Activated CD8-positive, alpha-beta memory T cell treated with anti-CD3 and anti-CD28 coated beads for 48 hours (primary cell): ENCODE measurements around the gene STAG1.
"Not testable (repeated sequence)": the region's sequence is repeated elsewhere in the genome, so short reads cannot be mapped to it uniquely, and the experiment has no call there.

Experiments used
- DNase-seq, 3 experiments: peaks; one replicate each; pipeline ENCODE4 v3.0.0-alpha.2; 2020; ENCODE audit warnings: low read depth in 2 of 3, low spot score in 2 of 3

Gene STAG1

GRCh38 chr3:136749091-136749490 lies 3.1 kb downstream of the STAG1 start:
- DNase-seq = no peak

- DNase-seq = no peak
Measured at GRCh38 chr3:136745916-136746315, 6.3 kb downstream of the STAG1 start.

- DNase-seq = no peak
Measured at GRCh38 chr3:136741063-136741462, 11.1 kb downstream of the STAG1 start.

DNA sequence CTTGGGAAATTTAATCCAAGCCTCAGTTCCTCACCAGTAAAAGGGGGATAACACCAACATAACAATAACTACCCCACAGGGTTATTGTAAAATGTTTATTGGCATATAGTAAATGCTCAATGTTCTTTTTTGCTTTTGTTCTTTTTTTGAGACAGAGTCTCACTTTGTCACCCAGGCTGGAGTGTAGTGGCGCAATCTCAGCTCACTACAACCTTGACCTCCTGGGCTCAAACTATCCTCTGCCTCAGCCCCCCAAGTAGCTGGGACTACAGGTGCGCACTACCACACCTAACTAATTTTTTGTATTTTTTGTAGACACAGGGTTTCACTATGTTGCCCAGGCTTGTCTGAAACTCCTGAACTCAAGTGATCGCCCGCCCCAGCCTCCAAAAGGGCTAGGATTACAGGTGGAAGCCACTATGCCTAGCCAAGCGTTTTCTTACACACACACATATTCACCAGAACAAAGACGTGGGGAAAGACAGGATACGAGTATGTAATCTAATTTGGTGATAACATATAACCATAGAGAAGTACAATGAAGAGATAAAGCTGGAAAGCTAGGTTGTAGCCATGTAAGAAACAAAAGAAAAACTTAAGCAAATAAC lies 11.7 kb downstream of the STAG1 start:
- DNase-seq = no peak

- DNase-seq = not testable (repeated sequence)
Measured at GRCh38 chr3:136736950-136737349, 15.2 kb downstream of the STAG1 start.

DNA sequence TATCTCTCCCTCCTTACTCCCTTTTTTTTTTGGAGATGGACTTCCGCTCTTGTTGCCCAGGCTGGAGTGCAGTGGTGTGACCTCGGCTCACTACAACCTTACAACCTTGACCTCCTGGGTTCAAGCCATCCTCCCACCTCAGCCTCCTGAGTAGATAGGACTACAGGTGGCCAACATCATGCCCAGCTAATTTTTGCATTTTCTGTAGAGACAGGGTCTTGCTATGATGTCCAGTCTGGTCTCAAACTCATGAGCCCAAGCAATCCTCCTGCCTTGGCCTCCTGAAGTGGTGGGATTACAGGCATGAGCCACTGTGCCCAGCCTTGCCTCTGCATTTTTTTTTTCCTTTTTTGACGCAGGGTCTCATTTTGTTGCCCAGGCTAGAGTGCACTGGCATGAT lies 17.1 kb downstream of the STAG1 start:
- no peak for DNase-seq

DNA sequence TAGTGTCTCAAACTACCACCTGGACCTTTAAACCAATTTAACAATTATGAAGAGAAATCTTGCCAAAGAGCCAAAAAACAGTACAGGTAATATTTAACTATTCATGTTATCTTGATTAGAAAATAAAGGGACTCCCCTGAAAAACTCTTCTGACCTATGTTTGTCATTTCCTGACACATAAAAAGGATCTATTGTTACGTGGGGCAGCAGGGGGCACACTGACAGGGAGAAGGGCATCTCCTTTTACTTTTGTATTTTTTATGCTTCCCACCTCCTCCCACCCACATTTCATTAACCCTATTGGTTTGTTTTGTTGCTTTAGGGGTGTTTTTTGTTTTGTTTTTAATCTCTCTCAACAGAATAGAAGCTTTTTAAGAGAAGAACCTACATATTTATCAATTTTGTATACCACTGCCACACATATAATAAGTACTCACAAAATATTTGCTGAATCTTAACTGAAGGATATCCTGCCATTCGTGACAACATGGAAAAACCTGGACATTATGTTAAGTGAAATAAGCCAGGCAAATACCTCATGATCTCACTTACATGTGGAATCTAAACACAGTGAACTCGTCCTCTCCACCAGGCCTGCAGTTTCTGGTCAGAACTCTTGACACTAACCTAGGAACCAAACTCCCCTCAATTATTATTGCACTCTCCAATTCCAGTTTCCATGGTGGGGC lies 17.7 kb downstream of the STAG1 start:
- no peak for DNase-seq

DNA sequence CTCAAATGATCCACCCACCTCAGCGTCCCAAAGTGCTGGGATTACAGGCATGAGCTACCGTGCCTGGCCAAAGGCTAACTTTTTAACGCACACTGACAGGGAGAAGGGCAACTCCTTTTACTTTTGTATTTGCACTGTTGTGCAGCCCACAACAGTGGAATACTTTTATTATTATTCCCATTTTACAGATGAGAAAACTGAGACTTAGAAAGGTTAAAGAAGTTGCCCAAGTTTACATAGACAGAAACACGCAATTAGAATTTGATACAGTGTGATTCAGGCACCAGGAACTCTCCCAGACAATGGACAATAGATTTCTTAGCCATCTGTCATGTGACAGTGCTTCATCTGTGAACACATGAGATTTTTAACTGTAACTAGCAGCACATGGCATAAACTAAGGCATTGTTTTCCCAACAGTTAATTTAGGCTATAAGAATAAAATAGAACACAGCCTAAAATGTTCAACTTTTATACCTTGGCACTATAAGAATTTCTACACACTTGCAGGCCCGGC lies 18.8 kb downstream of the STAG1 start:
- no peak for DNase-seq

DNA sequence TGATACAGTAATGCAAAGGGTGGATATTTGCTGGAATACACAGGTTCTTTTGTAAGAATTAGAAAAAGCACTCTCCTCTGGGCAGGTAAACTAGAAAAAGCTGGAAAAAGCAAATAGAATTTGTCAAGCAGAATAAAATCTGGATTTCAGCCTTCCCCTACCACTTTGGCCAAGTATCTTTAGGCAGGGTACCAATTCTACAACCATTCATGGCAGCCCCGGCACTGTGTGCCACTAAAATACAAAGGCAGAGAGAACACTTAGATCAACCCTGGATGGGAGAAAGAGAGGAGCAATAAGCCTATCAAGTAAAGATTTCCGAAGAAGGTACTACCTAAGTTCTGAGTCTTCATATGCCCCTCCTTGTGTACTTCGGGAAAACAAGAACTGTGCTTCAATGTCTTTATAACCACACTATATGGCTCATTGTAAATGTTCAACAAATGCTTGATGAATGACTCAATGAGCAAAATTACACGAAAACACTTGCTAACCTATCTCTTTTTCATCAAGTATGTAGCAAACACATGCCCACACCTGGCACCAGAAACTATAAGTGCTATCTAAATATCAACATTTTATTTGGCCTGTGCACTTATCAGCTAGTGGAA lies 20.8 kb downstream of the STAG1 start:
- no peak for DNase-seq

DNA sequence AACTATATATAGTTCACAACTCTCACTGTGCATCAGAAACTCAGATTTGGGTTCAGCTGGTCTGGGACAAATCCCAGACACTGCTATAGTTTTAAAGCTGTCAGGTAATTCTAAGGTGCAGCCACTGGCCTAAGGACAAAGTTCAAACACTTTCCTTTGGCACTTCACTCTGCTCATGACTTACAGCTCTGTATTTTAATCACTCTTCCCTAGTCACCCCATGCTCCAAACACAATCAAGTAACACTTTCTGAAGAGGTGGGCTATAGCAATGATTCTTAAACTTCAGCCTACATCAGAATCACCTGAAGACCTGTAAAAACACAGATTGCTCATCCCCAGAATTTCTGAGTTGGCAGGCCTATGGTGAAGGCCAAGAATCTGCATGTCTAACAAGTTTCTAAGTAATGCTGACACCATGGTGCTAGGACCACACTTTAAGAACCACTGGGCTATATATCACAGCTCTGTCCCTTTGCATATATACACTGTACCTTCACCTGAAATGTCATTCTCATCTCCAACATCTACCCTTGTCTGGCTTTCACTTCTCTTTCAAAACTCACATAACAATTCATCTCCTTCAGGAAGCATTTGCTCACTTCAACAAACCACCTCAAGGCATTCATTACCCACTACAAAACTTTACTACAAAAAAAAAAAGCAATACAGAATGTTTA lies 21.4 kb downstream of the STAG1 start:
- DNase-seq = no peak

DNA sequence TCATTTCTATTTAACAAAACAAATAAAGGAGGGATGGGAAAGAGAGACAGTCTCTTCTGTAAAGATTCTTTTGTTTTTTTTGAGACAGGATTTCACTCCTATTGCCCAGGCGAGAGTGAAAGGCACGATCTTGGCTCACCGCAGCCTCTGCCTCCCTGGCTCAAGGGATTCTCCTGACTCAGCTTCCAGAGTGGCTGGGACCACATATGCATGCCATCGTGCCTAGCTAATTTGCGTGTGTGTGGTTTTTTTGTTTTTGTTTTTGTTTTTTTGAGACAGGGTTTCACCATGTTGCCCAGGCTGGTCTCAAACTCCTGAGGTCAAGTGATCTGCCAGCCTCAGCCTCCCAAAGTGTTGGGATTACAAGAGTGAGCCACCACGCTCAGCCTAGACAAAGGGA lies 23.3 kb downstream of the STAG1 start:
- no peak for DNase-seq

DNA sequence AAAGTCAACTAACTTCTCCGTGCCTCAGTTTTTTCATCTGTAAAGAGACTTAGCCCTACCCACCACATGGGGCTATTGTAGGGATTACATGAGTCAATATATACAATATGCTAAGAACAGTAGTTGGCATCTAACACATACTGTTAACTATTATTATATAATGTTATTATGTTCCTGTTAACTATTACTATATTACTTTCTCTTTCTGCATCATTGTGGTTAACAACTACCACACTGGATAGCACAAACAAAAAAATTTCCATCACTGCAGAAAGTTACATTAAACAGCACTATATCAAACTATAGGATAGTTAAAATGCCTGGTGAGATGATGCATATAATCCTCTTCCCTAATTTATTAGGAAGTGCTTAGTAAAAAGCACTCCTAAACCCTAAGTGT lies 23.7 kb downstream of the STAG1 start:
- no peak for DNase-seq

DNA sequence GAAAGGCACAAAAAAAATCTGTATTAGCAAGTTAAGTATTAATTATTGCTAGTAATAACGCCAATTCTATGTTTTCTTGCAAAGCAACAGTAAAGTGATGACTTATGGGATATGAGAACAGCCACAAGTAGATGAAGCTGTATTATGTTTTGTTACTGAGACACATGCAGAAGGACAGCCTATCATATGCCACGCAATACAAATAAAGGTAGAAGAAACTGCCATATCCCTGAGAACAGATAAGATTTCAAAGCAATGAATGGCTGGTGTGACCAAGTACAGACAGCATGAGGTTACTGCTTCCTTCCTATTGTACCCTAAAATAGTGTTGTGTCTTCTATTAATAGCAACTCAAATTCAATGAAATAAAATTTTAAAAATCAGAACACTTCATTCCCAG lies 26.7 kb downstream of the STAG1 start:
- DNase-seq = no peak

GRCh38 chr3:136722916-136723315 lies 29.3 kb downstream of the STAG1 start:
- not testable (repeated sequence) for DNase-seq

GRCh38 chr3:136722399-136722798 lies 29.8 kb downstream of the STAG1 start:
- not testable (repeated sequence) for DNase-seq

- DNase-seq = no peak
Measured at GRCh38 chr3:136720091-136720490, 32.1 kb downstream of the STAG1 start.

DNA sequence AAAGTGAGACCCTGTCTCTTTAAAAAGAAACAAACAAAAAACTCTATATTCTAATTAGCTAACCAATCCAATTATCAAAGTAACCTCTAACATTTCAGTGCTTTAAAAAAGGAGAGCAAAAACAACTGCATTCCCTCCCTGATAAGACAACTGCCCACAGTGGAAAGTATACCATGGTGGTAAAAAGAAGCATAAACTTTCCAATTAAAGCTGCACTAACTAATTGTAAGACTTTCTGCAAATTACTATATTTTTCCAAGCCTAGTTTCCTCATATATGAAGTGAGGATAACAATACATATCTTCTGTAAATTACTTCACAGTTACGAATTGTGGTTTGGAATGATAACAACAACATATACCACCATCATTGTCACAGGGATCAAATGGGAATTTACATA lies 35.5 kb downstream of the STAG1 start:
- no peak for DNase-seq

- DNase-seq = no peak
Measured at GRCh38 chr3:136714020-136714419, 38.2 kb downstream of the STAG1 start.

DNA sequence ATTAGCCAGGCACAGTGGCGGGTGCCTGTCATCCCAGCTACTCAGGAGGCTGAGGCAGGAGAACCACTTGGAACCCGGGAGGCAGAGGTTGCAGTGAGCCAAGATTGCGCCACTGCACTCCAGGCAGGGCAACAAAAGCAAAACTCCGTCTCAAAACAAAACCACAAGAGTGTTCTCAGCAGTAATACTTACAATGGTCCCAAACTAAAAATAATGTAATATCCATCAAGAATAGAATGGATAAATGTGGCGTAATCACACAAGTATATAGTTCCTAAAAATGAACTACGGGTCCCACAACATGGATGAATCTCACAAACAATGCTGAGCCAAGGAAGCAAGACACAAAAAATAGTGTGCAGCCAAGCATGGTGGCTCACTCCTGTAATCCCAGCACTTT lies 39.2 kb downstream of the STAG1 start:
- DNase-seq = no peak

GRCh38 chr3:136711888-136712287 lies 40.3 kb downstream of the STAG1 start:
- DNase-seq = not testable (repeated sequence)

- no peak for DNase-seq
Measured at GRCh38 chr3:136711277-136711676, 40.9 kb downstream of the STAG1 start.

DNA sequence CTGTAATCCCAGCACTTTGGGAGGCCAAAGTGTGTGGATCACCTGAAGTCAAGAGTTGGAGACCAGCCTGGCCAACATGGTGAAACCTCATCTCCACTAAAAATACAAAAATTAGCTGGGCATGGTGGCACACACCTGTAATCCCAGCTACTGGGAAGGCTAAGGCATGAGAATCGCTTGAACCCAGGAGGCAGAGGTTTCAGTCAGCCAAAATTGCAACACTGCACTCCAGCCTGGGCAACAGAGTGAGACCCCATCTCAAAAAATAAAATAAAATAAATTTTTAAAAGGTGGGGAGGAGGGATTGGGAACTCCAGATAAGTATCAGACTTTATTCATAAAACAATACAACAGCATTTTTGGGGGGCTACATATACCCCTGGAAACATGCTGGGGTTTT lies 42.4 kb downstream of the STAG1 start:
- DNase-seq = not testable (repeated sequence)
